T-helper 17 cell (primary cell): ENCODE data around the gene CCDC88A. TPM values are rescaled to one million over a fixed set of nuclear protein-coding genes. Genes with fewer than 3 reads are reported as not detected.
"Not testable (repeated sequence)": the region's sequence is repeated elsewhere in the genome, so short reads cannot be mapped to it uniquely, and the experiment has no call there.

Experiments used
- ATAC-seq: fragments of 150-1000 bp; cut with Tn5 transposase; 2 replicates; pipeline ENCODE4 v1.10.0; 2021; ENCODE audit warnings: mild to moderate bottlenecking, moderate library complexity
- DNase-seq, 3 donors: peaks; one replicate each; pipeline versions ENCODE4 v3.0.0 to v3.0.0-alpha.2; 2020 to 2021
- H3K9me3 ChIP-seq: one replicate; pipeline ENCODE4 v1.7.0; 2013; ENCODE audit warnings: low read length, mild to moderate bottlenecking; ENCODE audit not compliant: control insufficient read depth, poor library complexity, severe bottlenecking
- H3K27ac Mint-ChIP-seq: one replicate; pipeline ENCODE4 v1.8.0; 2022; ENCODE audit warnings: mild to moderate bottlenecking, moderate library complexity, mixed read lengths
- H3K27me3 Mint-ChIP-seq: one replicate; pipeline ENCODE4 v1.8.0; 2022; ENCODE audit warnings: mixed read lengths
- H3K36me3 Mint-ChIP-seq: one replicate; pipeline ENCODE4 v1.8.0; 2022; ENCODE audit warnings: low read depth, mixed read lengths
- H3K4me1 Mint-ChIP-seq: one replicate; pipeline ENCODE4 v1.8.0; 2022; ENCODE audit warnings: mild to moderate bottlenecking, mixed read lengths
- H3K4me3 Mint-ChIP-seq: one replicate; pipeline ENCODE4 v1.8.0; 2022; ENCODE audit warnings: mild to moderate bottlenecking, moderate library complexity, mixed read lengths
- total RNA-seq, 4 donors: library from RNA in 2 of 4; stranded (reverse) in 2 of 4; gene quantifications; one replicate each; pipeline ENCODE4 v1.2.3 and lab custom pipeline; 2022 to 2026

CCDC88A gene, protein sequence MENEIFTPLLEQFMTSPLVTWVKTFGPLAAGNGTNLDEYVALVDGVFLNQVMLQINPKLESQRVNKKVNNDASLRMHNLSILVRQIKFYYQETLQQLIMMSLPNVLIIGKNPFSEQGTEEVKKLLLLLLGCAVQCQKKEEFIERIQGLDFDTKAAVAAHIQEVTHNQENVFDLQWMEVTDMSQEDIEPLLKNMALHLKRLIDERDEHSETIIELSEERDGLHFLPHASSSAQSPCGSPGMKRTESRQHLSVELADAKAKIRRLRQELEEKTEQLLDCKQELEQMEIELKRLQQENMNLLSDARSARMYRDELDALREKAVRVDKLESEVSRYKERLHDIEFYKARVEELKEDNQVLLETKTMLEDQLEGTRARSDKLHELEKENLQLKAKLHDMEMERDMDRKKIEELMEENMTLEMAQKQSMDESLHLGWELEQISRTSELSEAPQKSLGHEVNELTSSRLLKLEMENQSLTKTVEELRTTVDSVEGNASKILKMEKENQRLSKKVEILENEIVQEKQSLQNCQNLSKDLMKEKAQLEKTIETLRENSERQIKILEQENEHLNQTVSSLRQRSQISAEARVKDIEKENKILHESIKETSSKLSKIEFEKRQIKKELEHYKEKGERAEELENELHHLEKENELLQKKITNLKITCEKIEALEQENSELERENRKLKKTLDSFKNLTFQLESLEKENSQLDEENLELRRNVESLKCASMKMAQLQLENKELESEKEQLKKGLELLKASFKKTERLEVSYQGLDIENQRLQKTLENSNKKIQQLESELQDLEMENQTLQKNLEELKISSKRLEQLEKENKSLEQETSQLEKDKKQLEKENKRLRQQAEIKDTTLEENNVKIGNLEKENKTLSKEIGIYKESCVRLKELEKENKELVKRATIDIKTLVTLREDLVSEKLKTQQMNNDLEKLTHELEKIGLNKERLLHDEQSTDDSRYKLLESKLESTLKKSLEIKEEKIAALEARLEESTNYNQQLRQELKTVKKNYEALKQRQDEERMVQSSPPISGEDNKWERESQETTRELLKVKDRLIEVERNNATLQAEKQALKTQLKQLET (N-terminal part only)
- total RNA-seq (10 to 100 TPM; 10.8 to 15.2 TPM), total RNA-seq (lab: John Stamatoyannopoulos, UW) (32.5 to 32.6 reads per million in 2 donors)

- H3K9me3 ChIP-seq, result no peaks in the 10 kb centered on the region
- Mint-ChIP-seq H3K36me3 (no peaks in the 10 kb centered on the region), H3K4me3 (peak within 1 kb of the TSS; percentile 94), H3K27ac (peak within 1 kb of the TSS; percentile 83), H3K4me1 (peaks cover 29% of the 10 kb centered on the region), H3K27me3 (peaks cover 15% of the 10 kb centered on the region)
- peak; percentile 81 to 87 (median 85) for DNase-seq
- ATAC-seq, result peak; percentile 84
Observed at GRCh38 chr2:55419679-55420438, at the start of gene CCDC88A. Gene CCDC88A (minus strand): TSS chr2:55419856. CDS start chr2:55419079, 777 bp downstream.

GRCh38 chr2:55461679-55462078, 42.0 kb upstream of the CCDC88A start:
- no peak for ATAC-seq
- H3K9me3 ChIP-seq, result no peaks in the 10 kb centered on the region
- H3K27ac Mint-ChIP-seq, result no peak overlapping the region
- no peak overlapping the region for H3K4me3 Mint-ChIP-seq
- H3K27me3 Mint-ChIP-seq, result peaks cover 22% of the 10 kb centered on the region
- DNase-seq, result no peak
- H3K36me3 Mint-ChIP-seq, result peaks cover 2% of the 10 kb centered on the region
- H3K4me1 Mint-ChIP-seq, result peaks cover 2% of the 10 kb centered on the region

- peaks cover 2% of the 10 kb centered on the region for H3K4me1 Mint-ChIP-seq
- no peak overlapping the region for H3K27ac Mint-ChIP-seq
- H3K36me3 Mint-ChIP-seq, result peaks cover 2% of the 10 kb centered on the region
- ATAC-seq (no peak), DNase-seq (no peak)
- H3K9me3 ChIP-seq, result no peaks in the 10 kb centered on the region
- no peak overlapping the region for H3K4me3 Mint-ChIP-seq
- H3K27me3 Mint-ChIP-seq, result peaks cover 22% of the 10 kb centered on the region
Observed at GRCh38 chr2:55460562-55460961, 40.9 kb upstream of the CCDC88A start.

- DNase-seq, result no peak
- no peak overlapping the region for H3K4me3 Mint-ChIP-seq
- no peak overlapping the region for H3K27ac Mint-ChIP-seq
- H3K36me3 Mint-ChIP-seq, result peaks cover 2% of the 10 kb centered on the region
- H3K9me3 ChIP-seq, result no peaks in the 10 kb centered on the region
- no peak for ATAC-seq
- H3K27me3 Mint-ChIP-seq, result peaks cover 22% of the 10 kb centered on the region
- H3K4me1 Mint-ChIP-seq, result peaks cover 2% of the 10 kb centered on the region
Observed at GRCh38 chr2:55459714-55460274, 40.1 kb upstream of the CCDC88A start.

- Mint-ChIP-seq H3K27me3 (peaks cover 22% of the 10 kb centered on the region), H3K36me3 (peaks cover 2% of the 10 kb centered on the region), H3K4me1 (peaks cover 2% of the 10 kb centered on the region), H3K4me3 (no peak overlapping the region), H3K27ac (no peak overlapping the region)
- no peak for DNase-seq
- no peaks in the 10 kb centered on the region for H3K9me3 ChIP-seq
- no peak for ATAC-seq
Observed at GRCh38 chr2:55459279-55459678, 39.6 kb upstream of the CCDC88A start.

GRCh38 chr2:55454121-55454520, 34.5 kb upstream of the CCDC88A start:
- H3K4me1 Mint-ChIP-seq, result no peaks in the 10 kb centered on the region
- ATAC-seq (no peak), DNase-seq (no peak)
- no peaks in the 10 kb centered on the region for H3K36me3 Mint-ChIP-seq
- H3K27me3 Mint-ChIP-seq, result peaks cover 8% of the 10 kb centered on the region
- H3K4me3 Mint-ChIP-seq, result no peak overlapping the region
- no peaks in the 10 kb centered on the region for H3K9me3 ChIP-seq
- H3K27ac Mint-ChIP-seq, result no peak overlapping the region

DNA sequence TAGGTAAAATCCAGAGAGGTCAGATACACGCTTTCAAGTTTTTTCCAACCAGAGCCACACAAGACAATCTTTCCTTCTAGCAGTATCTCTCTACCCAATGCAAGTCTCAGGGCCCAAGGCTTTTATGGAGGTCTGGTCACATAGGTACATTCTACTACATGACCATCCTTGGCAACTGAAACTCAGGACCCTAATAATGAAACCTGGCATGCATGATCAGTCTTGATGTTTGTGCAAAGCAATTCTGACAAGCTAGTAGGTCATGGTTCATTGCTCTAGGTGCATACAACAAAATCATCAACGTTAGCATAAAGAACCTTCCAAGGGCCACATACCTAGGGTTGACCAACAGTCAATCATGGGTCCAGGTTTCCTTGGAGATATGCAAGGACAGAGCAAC, 33.2 kb upstream of the CCDC88A start:
- H3K27me3 Mint-ChIP-seq, result no peaks in the 10 kb centered on the region
- no peak for ATAC-seq

DNA sequence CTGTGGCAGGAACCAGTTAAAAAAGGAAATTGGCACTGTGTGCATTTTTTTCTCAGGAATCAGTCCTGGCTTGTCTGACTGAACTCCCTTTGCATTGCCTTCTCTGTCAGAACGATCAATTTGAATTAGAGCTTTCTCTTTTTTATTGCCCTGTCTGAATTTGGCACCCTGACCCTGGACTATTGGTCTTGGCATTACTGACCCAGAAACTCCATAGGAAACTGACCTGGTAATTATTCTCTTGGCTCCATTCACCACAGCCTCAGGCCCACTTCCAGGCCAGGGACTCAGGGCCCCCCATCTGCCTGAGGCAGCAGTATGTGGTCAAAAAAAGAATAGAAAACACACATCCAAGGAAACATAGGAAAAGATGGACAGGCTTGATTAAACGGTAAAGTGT, 32.0 kb upstream of the CCDC88A start:
- Mint-ChIP-seq H3K4me3 (no peak overlapping the region), H3K27me3 (no peaks in the 10 kb centered on the region)

More for the DNA sequence above, 33.2 kb upstream of the CCDC88A start:
- no peak overlapping the region for H3K4me3 Mint-ChIP-seq
- no peak for DNase-seq
- H3K36me3 Mint-ChIP-seq, result no peaks in the 10 kb centered on the region
- no peaks in the 10 kb centered on the region for H3K4me1 Mint-ChIP-seq
- no peak overlapping the region for H3K27ac Mint-ChIP-seq
- H3K9me3 ChIP-seq, result no peaks in the 10 kb centered on the region

GRCh38 chr2:55450014-55450413, 30.4 kb upstream of the CCDC88A start:
- not testable (repeated sequence) for H3K9me3 ChIP-seq, H3K4me1 Mint-ChIP-seq, H3K36me3 Mint-ChIP-seq, ATAC-seq, H3K27ac Mint-ChIP-seq, DNase-seq, H3K27me3 Mint-ChIP-seq, H3K4me3 Mint-ChIP-seq

More for the DNA sequence above, 32.0 kb upstream of the CCDC88A start:
- no peaks in the 10 kb centered on the region for H3K9me3 ChIP-seq
- no peak for ATAC-seq
- Mint-ChIP-seq H3K27ac (no peak overlapping the region), H3K4me1 (no peaks in the 10 kb centered on the region), H3K36me3 (no peaks in the 10 kb centered on the region)
- DNase-seq, result no peak

DNA sequence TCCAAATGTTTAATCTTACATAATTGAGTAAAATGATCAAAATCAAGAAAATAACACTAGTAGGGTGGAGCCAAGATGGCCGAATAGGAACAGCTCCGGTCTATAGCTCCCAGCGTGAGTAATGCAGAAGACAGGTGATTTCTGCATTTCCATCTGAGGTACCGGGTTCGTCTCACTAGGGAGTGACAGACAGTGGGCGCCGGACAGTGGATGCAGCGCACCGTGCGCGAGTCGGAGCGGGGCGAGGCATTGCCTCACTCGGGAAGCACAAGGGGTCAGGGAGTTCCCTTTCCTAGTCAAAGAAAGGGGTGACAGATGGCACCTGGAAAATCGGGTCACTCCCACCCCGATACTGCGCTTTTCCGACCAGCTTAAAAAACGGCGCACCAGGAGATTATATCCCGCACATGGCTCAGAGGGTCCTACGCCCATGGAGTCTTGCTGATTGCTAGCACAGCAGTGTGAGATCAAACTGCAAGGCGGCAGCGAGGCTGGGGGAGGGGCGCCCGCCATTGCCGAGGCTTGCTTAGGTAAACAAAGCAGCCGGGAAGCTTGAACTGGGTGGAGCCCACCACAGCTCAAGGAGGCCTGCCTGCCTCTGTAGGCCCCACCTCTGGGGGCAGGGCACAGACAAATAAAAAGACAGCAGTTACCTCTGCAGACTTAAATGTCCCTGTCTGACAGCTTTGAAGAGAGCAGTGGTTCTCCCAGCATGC, 22.5 kb upstream of the CCDC88A start:
- DNase-seq, ATAC-seq, H3K4me1 Mint-ChIP-seq, H3K36me3 Mint-ChIP-seq, H3K27ac Mint-ChIP-seq, H3K4me3 Mint-ChIP-seq, H3K9me3 ChIP-seq: not testable (repeated sequence)
- peaks cover 11% of the 10 kb centered on the region for H3K27me3 Mint-ChIP-seq

- H3K27ac Mint-ChIP-seq, result no peak overlapping the region
- ATAC-seq (no peak), DNase-seq (no peak)
- peaks cover 11% of the 10 kb centered on the region for H3K27me3 Mint-ChIP-seq
- H3K4me3 Mint-ChIP-seq, result no peak overlapping the region
- peaks cover 2% of the 10 kb centered on the region for H3K36me3 Mint-ChIP-seq
- no peaks in the 10 kb centered on the region for H3K9me3 ChIP-seq
- no peaks in the 10 kb centered on the region for H3K4me1 Mint-ChIP-seq
Observed at GRCh38 chr2:55441280-55441892, 21.7 kb upstream of the CCDC88A start.

DNA sequence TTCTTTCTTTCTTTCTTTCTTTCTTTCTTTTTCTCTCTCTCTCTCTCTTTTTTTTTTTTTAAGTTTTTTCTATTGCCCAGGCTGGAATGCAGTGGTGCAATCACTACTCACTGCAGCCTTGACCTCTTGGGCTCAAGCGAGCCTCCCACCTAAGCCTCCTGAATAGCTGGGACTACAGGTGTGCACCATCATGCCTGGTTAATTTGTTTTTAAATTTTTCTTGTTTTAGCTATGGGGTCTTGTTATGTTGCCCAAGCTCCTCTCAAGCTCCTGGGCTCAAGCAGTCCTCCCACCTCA, 19.4 kb upstream of the CCDC88A start:
- H3K27ac Mint-ChIP-seq, result no peak overlapping the region
- no peak for DNase-seq
- peaks cover 11% of the 10 kb centered on the region for H3K27me3 Mint-ChIP-seq
- no peaks in the 10 kb centered on the region for H3K9me3 ChIP-seq
- ATAC-seq, result no peak
- no peak overlapping the region for H3K4me3 Mint-ChIP-seq
- no peaks in the 10 kb centered on the region for H3K4me1 Mint-ChIP-seq
- peaks cover 2% of the 10 kb centered on the region for H3K36me3 Mint-ChIP-seq
